Stimulated activated CD4-positive, alpha-beta T cell treated with anti-CD3 and anti-CD28 coated beads, Interleukin-4, amount 100 ng/mL, for 24 hours (primary cell): ENCODE measurements around the gene FSD1.
A peak's percentile ranks its signal among the peaks of the same experiment; 100 is the strongest.
"Not testable (repeated sequence)": the region's sequence is repeated elsewhere in the genome, so short reads cannot be mapped to it uniquely, and the experiment has no call there.

ENCODE experiments used
- DNase-seq: peaks from one replicate; pipeline ENCODE4 v3.0.0-alpha.2; 2020

FSD1 gene

GRCh38 chr19:4346020-4346383 lies 41.6 kb downstream of the FSD1 start:
- no peak for DNase-seq

- no peak for DNase-seq
Measured at GRCh38 chr19:4347521-4347920, 43.1 kb downstream of the FSD1 start.

GRCh38 chr19:4349225-4349624 lies 44.8 kb downstream of the FSD1 start:
- not testable (repeated sequence) for DNase-seq

GRCh38 chr19:4350111-4350510 lies 45.7 kb downstream of the FSD1 start:
- DNase-seq, result no peak

- DNase-seq, result no peak
Measured at GRCh38 chr19:4350726-4351125, 46.3 kb downstream of the FSD1 start.

- peak; percentile 71 for DNase-seq
Measured at GRCh38 chr19:4352701-4353121, 48.3 kb downstream of the FSD1 start.

GRCh38 chr19:4354282-4354681 lies 49.9 kb downstream of the FSD1 start:
- no peak for DNase-seq

- no peak for DNase-seq
Measured at GRCh38 chr19:4354897-4355296, 50.5 kb downstream of the FSD1 start.

GRCh38 chr19:4357095-4357797 lies 52.8 kb downstream of the FSD1 start:
- DNase-seq, result no peak

- DNase-seq, result no peak
Measured at GRCh38 chr19:4357921-4358326, 53.5 kb downstream of the FSD1 start.

GRCh38 chr19:4358709-4359626 lies 54.6 kb downstream of the FSD1 start:
- no peak for DNase-seq

- DNase-seq, result no peak
Measured at GRCh38 chr19:4359627-4360000, 55.2 kb downstream of the FSD1 start.

- DNase-seq, result no peak
Measured at GRCh38 chr19:4360081-4360569, 55.7 kb downstream of the FSD1 start.

- DNase-seq, result no peak
Measured at GRCh38 chr19:4360641-4361151, 56.3 kb downstream of the FSD1 start.

- no peak for DNase-seq
Measured at GRCh38 chr19:4361152-4362046, 57.0 kb downstream of the FSD1 start.

GRCh38 chr19:4362101-4362828 lies 57.9 kb downstream of the FSD1 start:
- DNase-seq, result no peak

GRCh38 chr19:4362831-4363545 lies 58.6 kb downstream of the FSD1 start:
- no peak for DNase-seq

- DNase-seq, result no peak
Measured at GRCh38 chr19:4363571-4364304, 59.3 kb downstream of the FSD1 start.

GRCh38 chr19:4365341-4365740 lies 60.9 kb downstream of the FSD1 start:
- no peak for DNase-seq

- DNase-seq, result no peak
Measured at GRCh38 chr19:4365791-4366665, 61.6 kb downstream of the FSD1 start.
